NCI-H226 (cell line): ENCODE data around the gene ZGPAT.
"Not testable (repeated sequence)": the region's sequence is repeated elsewhere in the genome, so short reads cannot be mapped to it uniquely, and the experiment has no call there.

Experiments used
- DNase-seq: peaks from one replicate; pipeline ENCODE4 v3.0.0-alpha.2; 2015

The ZGPAT gene

DNA sequence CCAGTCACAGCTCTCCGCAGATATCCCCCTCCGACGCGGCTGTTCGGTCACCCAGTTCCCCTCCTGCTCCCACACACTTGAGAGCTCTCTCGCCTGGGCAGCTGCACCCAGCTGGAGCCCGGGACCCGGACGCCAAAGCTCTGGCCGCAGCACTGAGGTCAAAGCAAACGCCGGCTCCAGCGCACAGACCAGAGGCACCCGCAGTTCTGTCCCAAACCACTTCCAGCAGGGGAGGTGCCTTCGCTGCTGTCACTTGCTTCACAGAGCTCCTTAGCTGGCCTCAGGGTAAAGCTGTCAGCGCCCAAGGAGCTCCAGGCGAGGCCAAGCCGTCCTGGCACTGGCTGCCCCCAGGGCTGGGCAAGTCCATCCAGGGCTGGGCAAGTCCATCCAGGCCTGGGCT lies 59.6 kb downstream of the ZGPAT start:
- DNase-seq: no peak

GRCh38 chr20:63767886-63768285 lies 60.0 kb downstream of the ZGPAT start:
- DNase-seq: no peak

DNA sequence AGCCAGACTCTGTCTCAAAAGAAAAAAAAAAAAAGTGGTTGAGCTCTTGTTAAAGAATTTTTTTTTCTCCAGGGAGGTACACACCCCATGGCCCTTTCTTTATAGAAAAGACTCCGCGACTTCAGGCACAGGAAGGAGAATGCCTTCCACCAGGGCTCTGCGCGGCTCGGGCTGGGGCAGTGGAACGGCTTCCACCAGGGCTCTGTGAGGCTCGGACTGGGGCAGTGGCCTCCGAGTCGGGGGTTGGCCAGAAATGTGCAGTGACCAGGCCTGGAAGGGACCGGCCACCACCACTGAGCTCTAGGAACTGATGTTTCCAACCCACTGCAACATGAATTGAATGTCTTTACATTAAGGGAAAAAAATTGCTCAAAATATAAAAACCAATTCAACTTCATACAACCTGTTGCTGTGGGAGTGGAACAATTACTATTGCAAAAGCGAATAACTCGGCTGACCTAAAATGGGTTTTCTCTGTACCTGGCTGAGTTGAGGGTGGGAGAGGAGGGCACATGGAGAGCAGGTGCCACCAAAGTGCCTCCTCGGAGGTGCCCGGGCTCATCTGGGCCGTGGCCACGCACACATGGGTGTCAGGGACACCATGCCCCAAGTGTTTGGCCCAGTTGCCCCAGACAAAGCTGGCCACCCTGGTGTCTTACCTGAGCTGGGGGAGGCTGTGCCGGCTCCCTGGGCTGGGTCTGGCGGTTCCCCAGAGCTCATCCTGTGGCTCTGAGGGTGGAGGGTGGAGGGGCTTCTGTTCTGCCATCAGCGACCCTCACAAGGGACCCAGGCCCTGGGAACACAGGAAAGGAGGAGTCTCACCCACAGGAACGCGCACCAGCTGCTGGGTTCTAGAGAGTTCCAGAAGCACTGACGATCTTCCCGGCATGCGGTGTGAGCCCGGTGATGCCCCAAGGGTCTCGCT lies 61.0 kb downstream of the ZGPAT start:
- no peak for DNase-seq

- DNase-seq: no peak
These were observed 62.1 kb downstream of the ZGPAT start for GRCh38 chr20:63769891-63770474.

DNA sequence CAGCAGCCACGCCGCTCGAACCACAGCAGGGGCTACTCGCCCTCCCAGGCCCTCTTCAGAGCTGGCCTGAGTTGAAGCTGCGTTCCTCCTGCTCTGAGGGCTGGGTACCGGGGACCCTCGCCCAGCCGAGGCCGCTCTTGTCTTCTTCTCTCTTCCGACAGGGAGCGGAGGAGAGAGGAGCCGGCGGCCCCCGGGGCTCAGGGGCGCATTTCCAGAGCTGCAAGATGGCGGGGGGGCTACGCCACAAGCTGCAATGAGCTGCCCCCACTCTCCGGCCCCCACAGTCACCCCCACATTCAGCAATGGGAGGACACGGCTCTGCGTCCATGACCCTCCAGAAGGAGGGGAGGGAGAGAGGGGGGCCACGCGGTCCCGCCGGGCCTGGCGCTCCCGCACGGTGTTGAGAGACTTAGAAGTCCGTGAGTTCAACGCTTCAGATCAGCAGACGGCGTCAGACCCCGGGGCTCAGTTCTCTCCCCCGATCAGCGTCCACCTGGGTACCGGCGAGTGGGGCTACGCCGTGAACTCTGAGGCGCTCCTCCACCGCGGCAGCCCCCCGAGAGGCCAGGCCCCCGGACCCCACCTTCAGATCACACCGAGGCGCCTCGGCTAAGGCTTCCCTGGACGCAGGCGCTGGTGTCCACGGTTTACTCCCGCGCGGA lies 63.3 kb downstream of the ZGPAT start:
- DNase-seq: no peak

DNA sequence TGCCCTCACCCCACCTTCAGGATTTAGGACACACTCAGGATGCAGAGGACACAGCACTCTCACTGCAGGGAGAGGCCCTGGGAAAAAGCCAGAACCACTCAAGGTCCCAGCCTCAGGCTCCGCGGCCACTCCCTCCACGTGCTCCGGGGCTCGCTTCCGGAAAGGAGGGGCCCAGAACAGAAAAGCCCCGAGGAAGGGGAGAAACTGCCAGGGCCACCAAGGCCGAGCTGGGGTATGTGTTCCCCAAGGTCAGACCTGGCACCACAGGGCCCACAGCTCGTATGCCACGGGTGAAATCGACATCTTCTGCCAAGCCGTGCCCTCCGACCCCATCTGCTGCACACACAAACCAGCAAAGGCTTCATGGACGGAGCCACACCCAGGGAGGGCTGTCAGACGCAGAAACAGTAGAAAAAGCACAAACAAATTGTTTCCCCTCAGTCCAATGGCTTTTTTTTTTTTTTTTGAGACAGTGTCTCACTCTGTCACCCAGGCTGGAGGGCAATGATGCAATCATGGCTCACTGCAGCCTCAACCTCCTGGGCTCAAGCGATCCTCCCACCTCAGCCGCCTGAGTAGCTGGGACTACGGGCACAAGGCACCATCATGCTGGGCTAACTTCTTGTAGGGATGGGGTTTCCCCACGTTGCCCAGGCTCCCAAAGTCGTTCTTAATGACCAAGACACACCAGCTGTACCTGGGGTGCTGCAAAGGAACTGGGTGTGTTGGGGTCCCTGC lies 65.1 kb downstream of the ZGPAT start:
- DNase-seq: no peak

DNA sequence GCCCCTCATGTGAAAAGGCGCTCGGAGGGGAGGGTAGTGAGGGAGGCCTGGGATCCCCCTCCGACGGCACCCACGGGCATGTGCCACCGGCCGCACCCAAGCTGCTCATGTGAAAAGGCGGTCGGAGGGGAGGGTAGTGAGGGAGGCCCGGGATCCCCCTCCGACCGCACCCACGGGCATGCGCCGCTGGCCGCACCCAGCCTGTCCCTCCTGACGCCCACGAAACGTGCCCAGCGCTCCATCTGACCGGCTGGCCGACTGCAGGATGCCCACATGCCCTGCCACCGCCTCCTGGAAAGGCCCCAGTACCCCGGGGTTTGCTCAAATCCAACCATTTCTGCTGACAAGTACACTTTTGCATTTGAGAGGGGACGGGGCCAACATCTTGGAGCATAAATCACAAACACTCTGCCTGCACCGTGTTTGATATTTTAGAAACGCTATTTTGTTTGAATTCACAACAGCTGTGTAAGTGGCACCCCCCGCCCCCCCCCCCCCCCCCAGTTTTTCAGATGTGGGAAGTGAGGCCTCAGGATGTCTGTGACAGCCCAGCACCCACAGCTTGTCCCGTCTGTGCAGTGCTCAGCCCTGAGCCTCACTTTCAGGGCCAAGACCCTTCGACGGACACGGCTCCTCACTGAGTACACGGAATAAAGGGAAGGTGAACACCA lies 65.9 kb downstream of the ZGPAT start:
- DNase-seq: no peak

- DNase-seq: no peak
These were observed 66.5 kb downstream of the ZGPAT start for GRCh38 chr20:63774306-63774705.

GRCh38 chr20:63775096-63775978 lies 67.5 kb downstream of the ZGPAT start:
- no peak for DNase-seq

DNA sequence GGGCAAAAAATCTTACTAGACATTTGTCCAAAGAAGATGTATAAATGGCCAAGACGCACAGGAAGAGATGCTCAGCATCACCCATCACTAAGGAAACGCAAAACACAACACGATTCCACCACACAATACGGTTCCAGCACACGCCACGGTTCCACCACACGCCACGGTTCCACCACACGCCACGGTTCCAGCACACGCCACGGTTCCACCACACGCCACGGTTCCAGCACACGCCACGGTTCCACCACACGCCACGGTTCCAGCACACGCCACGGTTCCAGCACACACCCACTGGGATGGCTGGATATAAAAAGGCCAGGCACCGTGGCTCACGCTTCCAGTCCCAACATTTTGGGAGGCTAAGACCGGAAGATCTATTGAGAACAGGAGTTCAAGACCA lies 69.0 kb downstream of the ZGPAT start:
- DNase-seq: not testable (repeated sequence)

GRCh38 chr20:63777614-63778013 lies 69.8 kb downstream of the ZGPAT start:
- DNase-seq: no peak

DNA sequence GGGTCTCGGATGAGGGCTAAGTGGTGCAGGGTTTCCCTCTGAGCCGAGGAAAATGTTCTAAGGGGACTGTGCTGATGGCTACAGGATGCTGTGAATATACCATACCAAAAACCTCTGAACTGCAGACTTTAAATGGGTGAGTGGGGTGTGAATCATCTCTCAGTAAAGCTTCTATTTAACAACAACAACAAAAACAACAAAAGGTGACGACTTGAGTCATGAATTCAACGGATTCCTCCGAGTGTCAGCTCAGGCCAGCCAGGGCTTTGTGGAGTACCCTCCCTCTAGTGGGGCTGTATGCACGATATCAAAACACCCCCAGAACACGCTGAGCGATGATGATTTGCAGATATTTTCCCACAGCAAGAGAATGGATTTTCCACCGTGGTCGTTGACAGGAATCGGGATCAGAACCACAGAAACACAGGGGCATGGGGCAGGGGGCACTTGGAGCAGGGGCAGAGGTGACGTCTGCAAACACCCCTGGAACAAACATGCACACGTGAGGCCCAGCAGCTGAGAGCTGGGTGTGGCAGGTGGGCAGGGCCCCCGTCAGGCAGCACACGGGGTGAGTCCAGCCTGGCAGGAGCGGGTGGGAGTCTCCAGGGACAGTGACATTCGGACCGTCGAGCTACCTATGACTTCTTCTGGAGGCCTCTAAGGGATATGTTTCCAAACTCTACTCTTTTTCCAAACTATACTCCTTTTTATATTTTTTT lies 70.4 kb downstream of the ZGPAT start:
- no peak for DNase-seq

GRCh38 chr20:63778857-63779256 lies 71.0 kb downstream of the ZGPAT start:
- DNase-seq: no peak

DNA sequence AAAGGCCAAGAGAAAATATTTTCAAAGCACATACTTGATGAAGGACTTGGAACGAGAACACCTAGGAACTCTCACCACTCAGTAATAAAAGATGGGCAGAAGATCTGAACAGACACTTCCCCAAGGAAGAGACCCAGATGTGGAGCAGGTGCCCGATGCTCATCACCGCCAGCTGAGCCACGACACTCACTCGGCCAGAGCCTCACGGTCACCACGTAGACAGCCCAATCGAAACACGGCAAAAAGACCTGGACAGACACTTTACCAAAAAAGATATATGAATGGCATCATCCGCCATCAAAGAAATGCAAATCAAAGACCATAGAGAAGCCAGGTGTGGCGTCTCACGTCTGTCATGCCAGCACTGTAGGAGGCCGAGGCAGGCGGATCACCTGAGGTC lies 73.3 kb downstream of the ZGPAT start:
- no peak for DNase-seq

DNA sequence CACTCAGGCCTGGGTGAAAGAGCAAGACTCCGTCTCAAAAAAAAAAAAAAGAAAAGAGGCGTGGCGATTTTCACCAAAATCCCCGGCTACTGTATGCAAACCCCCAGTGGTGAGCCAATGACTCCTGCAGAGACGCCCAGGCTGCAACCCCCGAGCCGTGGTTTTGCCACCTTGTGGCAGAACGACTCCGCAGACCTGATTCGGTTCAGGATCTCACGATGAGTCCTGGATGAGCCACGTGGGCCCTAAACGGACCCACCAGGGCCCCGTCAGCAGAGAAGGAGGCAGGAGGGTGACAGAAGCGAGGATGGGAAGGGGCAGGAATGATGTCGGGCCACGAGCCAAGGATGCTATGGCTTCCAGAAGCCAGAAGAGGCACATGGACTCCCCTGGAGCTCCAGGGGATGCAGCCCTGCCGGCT lies 74.2 kb downstream of the ZGPAT start:
- no peak for DNase-seq

DNA sequence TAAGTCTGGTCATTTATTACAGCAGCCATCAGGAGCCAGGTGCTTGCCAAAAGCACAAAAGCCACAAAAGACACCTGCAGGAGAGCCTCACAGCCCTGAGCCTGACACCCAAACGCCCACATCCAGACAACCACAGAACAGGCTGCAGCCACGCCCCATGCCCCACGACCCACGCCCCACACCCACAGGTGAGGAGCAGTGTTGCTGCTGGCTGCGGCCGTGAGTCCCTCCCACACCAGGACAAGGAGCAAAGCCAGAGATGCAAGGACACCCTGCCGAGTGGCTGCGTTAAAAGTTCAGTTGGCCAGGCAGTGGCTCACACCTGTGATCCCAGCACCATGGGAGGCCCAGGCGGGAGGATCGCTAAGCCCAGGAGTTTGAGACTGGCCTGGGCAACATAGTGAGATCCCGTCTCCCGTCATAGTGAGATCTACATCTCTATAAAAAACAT lies 74.7 kb downstream of the ZGPAT start:
- no peak for DNase-seq

DNA sequence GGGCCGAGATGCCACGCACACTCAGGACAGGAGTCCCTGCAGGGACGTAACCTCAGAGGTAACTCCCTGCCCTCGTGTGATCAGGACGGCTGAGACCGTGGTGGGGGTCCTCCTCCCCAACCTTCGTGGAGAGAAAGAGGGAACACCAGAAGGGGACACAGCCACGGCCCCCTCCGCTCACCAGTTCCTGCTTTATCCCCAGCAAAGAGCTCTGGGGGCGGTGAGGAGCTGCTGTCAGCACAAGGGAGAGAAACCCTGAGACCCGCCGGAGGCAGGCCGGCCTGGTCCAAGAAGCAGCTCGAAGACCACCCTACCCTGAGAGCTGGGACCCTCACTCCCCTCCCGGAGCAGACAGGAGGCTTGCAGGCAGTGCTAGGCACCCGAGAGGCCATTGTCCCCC lies 76.1 kb downstream of the ZGPAT start:
- DNase-seq: no peak

DNA sequence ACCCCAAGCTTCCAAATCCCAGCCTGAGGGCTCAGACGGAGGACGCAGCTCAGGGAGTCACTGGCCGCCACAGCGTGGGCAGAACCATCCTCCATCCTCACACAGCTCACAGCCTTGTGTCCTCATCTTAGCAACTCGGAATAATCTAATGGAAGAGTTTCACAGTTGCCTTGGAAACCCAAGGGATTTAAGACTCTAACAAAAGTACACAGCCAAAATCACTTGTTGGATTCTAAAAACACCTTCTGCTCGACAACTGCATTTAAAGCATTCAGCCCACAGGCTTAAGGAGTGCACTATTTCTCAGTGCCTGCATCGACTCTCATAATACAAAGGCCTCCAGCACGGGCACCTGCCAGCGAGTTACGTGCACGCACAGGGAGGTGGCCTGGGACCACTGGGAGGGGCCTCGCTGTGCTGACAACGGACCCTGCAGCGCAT lies 77.9 kb downstream of the ZGPAT start:
- no peak for DNase-seq
